ENCODE data around the gene ACADVL.
A peak's percentile ranks its signal among the peaks of the same experiment; 100 is the strongest.

ACADVL gene

DNA sequence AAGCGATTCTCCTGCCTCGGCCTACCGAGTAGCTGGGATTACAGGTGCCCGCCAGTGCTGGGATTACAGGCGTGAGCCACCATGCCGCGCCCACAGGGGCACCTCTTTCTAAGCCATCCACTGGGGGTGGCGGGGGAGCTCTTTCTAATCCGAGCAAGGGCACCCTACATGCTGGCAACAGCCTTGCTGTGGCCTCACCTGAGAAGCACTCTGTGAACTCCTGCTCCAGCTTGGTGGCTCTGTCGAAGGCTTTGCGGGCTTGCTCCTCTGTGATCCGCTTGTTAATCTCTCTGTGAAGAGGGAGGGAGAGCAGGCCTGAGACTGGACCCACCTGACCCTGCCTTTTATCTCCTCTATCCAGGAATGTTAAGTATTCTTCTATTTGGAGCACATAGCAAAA lies 28.7 kb upstream of the ACADVL start:
- H3K4me3 ChIP-seq (ENCODE audit: low read depth, low read length), result no peak overlapping the region

DNA sequence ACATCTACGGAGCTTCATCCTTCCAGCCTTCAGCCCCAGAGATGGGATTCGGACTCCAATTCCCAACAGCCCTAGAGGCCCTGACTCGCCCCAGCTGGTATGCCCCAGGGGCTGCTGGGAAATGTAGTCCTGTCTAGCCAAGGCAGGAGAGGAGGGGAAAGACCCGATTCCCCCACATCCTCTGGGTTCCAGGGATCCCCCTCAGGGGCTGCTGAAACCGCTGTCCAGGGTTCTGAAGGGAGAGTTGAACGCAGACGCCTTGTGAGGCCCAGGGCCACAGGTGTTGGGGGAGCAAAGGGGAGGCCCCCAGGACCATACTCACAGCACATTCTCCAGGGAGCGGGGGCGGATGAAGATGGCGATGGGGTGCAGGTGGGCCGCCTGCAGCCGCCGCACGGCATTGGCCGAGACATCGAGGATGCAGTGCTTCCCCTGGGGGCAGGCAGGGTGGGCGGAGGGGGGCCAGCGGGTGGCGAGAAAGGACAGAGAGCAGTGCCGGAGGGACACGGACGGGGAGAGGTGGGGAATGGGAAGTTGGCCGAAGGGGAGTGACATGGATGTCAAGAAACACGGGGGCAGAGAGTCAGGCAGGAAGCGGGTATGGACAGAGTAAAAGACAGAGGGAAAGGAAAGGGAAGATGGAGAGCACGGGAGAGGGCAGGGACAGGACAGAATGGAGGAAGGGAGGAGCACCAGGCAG lies 28.0 kb upstream of the ACADVL start:
- no peak overlapping the region for H3K4me3 ChIP-seq (ENCODE audit: low read depth, low read length)

DNA sequence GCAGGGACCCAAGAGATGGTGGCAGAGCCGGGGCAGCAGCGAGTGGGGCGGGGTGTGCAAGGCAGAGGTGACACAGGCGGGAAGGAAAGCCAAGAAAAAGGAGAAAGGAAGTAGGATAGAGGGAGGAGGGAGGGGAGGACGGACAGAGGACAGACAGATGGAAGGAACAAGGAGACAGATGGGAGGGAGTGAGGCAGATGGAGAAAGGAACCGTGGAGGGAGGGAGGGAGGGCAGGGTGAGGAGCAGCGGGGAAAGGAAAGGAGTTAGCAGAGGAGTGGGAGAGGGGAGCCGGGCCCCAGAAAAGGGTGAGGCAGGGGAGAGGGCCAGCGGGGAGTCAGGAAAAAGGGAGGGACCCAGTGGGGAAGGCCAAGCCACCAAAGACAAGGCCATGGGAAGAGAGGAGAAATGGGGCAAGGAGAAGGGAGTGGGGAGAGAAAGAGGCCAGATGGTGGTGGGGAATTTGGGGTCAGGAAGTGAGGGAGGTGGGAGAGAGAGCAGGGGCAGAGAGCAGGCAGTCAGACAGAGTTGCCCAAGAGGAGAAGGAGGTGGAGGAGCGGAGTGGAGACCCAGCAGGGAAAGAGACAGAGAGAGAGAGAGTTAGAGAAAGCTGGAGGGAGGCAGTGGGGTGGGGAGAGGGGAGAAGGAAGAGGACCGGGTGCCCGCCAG lies 27.3 kb upstream of the ACADVL start:
- no peak overlapping the region for H3K4me3 ChIP-seq (ENCODE audit: low read depth, low read length)

DNA sequence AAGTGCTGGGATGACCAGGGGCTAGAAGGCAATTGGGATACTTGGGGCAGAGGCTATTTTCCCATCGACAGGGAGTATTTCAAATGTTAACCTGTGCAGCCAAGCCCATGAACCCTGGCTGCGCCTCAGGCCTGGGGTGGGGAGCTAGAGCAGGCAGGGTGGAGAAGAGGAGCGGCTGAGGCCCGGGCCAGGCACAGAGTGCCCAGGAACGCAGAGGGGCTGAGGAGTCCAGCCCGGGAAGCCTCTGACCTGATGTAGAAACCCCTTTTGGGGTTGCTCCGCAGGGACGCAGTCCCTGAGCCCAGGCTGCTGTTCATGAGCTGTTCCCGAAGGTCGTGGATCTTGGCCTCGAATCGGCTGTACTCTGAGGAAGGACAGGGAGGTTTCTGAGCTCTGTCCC lies 23.8 kb upstream of the ACADVL start:
- H3K4me3 ChIP-seq (ENCODE audit: low read depth, low read length), result no peak overlapping the region

DNA sequence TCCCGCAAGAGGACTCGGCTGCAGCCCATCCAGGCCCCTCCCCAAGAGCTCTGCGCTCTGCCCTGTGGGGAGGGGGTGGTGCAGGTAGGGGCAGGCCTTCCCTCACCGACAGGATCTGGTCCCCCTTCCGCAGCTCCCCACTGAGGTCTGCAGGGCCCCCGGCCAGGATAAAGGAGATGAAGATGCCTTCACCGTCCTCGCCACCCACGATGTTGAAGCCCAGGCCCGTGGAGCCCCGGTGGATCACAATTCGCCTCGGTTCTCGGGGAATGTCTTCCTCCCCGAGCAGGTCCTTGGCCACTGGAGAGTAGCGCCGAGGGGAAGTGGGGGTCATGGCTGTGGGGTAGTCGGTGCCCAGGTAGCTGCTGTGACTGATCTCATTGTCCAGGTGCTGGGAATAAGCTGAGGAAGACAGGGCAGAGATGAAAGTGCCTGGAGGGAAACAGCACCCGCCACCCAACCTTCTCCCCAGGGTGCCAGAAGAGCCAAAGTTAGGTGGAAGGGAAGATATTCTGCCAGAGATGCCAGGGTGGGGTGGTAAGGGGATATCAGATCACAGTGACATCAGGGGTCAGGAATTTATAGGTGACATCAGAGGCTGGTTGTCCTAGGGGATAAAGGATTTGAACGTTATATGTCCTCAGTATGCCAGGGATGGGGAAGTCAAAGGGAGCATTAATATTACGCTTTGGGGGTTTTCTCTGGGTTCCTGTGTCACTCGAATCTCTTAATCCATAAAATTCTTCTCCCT lies 22.9 kb upstream of the ACADVL start:
- no peak overlapping the region for H3K4me3 ChIP-seq (ENCODE audit: low read depth, low read length)

DNA sequence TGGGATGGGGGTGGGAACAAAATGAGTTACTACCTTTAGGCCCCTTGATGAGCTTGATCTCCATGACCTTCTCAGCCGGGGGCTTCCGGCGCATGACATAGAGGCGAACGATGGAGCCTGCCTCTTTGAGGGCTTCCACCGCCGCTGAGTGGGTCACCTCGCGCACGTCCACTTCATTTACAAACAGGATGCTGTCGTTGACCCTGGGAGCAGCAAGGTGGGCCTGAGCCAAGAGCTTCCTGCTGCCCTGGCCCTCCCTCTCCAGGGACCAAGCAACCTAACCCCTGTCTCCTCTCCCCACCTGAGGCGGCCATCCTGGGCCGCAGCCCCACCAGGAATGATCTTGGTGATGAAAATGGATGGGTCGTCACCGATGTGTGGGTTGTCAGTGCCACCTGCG lies 16.3 kb upstream of the ACADVL start:
- H3K4me3 ChIP-seq (ENCODE audit: low read depth, low read length), result no peak overlapping the region

DNA sequence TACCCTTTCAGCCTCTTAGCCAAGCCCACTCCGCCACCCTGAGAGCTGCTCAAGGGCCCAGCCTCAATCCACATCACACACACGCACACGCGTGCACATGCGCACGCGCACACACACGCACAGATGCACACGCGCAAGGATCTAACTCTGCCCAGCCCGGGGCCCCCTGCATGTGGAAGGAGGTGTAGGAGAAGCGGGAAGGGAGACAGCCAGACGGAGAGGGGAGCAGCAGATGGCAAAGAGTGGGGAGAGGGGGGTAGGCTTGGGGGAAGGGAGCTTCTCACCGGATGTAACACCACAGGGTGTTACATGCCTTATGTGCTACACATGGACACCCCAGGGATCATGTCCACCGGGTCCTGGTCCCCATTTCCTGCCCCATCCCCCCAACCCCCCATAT lies 15.4 kb upstream of the ACADVL start:
- H3K4me3 ChIP-seq (ENCODE audit: low read depth, low read length), result peak overlapping the region; percentile 46

DNA sequence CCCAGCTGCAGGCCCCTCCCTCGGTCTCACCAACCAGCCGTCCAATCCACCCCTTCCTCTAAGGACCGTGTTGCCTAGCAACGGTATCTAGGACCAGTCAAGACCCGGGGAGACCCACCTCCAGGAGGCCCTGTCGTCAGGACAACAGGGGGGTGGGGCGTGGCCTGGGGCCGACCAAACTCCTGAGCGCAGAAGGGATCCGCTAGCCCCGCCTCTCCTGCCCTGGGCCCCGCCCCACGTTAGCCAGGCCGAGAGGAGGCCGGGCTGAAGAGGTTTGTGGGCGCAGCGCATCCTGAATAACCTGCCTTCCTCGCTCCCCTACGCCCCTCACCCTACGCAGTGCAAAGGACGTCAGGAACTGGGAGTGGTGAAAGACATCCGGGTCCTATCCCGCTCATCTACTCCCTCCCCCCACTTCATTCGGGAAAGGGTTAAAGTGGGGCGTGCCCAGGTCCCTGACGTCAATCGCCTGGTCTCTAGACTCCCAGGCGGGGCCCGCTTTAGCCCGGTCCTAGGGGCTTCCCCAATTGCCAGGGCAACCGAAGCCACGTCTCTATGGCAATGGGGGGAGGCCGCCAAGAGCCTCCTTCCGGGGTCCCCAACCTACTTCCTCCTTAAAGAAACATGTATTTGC lies 14.8 kb upstream of the ACADVL start:
- peak overlapping the region; percentile 46 for H3K4me3 ChIP-seq (ENCODE audit: low read depth, low read length)

DNA sequence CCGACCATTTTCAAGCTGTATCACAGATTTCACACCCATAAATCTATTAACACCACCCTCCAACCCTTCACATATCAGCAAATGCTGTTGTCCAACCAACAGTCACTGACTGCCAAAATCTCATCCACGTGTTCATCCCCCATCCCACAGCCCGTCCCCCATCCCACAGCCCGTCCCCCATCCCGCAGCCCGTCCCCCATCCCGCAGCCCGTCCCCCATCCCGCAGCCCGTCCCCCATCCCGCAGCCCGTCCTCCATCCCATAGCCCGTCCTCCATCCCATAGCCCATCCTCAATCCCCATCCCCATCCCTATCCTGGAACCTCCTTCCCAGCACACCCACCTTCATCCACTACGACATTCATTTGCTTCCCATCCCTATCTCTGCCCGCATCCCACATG lies 14.2 kb upstream of the ACADVL start:
- peak overlapping the region; percentile 31 for H3K4me3 ChIP-seq (ENCODE audit: low read depth, low read length)

DNA sequence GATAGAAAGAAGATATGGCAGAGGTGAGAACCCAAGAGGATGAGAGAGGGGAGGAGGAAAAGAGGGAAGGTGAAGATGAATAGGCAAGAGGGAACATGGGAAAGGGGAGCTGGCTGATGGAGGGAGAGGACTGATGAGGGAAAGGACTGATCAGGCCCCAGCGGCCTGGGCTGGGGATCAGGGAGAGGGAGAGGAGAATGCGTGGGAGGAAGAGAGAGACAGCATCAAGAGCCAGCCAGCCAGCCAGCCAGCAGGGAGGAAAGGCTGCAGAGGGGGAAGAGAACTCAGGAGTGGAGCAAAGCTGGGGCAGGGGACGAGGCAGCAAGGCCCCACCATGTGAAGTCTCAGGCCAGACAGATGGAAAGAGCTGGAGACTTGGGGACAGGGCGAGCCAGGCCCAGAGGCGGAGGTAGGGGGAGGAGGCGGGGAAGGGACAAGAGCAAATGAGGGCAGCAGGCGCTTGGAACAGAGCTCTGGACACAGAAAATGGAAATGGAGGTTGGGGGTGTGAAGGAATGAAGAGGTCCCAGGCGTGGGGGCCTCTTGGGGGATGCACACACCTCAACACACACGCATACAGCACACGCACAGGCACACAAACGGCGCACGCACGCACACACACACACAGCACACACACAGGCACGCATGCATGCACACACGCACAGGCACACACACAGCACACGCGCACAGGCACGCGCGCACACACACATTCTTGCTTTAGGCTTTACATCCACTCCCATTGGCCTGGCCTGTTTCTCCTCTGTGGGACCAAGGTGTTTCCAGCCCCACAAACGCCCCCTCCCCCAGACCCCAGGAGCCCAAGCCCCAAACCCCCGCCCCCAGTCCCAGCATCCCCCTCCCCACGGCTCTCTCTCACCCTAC lies 12.4 kb upstream of the ACADVL start:
- H3K4me3 ChIP-seq (ENCODE audit: low read depth, low read length), result no peak overlapping the region

DNA sequence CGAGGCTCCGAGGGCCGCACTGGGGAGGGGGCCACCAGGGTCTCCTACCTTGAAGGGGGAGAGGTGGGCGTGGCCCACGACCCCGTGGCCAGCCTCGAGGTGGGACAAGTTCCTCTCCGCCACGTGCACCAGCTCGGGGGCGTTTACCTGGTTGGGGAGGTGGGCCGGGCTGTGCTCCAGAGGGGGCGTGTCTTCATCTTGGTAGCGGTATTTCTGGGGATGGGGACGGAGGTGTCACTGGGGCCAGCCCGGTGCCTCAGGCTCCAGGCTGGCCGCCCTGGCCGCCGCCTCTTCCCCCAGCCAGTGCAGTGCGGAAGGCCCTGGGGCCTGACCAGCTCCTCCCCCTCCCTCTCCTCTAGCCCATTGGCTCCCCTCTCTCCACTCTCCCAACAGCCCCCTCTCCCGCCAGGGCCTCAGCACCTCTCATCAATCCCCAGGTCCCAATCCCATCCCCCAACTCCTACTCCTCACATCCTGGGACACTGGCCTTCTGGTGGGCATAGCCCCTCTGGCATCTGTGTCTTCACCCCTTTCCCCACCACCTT lies 11.6 kb upstream of the ACADVL start:
- no peak overlapping the region for H3K4me3 ChIP-seq (ENCODE audit: low read depth, low read length)

DNA sequence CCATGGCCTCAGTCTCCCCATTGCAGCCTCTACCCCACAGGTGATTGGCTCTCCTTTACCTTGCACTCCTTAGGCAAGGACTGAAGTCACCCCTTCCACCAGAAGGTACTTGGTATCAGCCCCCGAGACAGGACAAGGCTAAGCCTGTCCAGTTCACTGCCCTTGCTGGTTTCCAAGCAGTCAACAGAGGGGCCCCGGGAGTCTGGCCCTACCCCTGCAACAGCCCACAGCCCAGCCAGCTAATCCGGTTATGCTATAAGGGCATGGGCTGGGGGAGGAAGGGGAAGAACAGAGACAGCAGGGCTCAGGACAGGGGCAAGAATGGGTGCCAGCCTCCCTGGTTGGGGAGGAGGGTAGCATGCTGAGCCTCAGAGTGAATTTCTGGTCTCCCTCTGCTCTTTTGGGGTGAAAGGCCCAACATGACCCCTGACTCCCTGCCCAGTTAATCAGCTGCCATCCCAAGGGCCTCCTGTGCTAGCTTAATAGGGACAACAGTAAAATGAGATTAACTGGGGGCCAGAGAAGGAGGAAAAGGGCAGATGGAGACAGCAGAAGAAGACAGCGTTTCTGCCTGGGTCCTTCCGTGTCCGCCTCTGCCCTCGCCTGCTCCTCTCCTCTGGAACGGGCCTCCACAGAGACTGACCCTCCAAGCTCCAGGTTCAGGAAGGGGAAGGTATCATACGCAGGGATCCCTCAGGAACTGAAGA lies 10.8 kb upstream of the ACADVL start:
- no peak overlapping the region for H3K4me3 ChIP-seq (ENCODE audit: low read depth, low read length)

DNA sequence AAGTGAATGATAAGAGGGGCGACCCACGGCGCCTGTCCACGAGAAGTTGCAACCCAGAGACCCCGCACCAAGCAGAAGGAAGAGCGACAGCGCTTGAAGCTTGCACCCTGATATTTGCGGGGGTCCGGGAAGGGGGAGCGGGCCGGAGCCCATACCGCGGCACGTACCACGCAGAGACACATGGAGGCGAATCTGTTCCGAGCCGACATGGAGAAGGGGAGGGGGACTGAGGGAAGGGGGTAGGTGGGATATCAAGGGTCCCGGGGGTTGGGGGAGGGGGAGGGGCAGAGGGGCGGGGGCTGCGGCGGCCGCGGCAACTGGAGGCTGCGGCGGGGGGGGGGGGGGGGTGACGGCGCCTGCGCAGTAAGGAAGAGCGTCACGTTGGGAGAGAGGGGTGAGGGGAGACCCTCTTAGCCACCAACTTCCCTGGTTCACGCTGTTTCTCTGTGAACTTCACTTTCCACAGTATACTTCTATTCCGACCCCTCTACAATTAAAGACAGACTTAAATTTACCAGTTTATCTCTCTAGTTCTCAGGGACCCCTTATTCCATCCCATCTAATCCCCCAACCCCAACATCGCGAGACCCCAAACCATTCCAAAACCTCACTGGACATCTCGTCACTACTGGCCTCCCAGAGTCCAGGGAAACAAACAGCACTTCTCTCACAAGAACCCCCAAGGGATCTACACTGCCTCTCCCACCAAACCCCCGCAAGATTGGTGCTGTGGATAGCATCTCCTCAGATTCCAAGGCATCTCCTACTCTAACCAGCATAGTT lies 8.1 kb upstream of the ACADVL start:
- H3K4me3 ChIP-seq (ENCODE audit: low read depth, low read length), result peak overlapping the region; percentile 44

DNA sequence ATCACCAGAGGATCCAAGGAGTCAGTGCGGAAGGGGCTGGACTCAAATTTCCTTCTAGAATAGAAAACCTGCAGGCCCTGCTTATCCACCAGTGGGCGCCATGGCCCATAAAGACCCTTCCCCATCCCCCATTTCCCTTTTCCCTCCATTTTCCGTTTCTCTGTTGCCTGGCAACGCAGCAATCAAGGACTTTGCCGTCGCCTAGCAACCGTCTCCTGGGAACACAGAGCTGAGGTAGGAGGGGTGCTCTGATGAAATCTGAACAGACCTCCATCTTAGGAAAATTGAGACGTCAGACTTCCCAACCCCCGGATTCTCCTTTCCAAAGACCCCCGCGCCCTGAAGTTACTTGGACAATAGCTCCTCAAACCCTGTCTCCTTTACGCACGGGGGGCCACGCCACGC lies 5.8 kb upstream of the ACADVL start:
- peak overlapping the region; percentile 41 for H3K4me3 ChIP-seq (ENCODE audit: low read depth, low read length)

DNA sequence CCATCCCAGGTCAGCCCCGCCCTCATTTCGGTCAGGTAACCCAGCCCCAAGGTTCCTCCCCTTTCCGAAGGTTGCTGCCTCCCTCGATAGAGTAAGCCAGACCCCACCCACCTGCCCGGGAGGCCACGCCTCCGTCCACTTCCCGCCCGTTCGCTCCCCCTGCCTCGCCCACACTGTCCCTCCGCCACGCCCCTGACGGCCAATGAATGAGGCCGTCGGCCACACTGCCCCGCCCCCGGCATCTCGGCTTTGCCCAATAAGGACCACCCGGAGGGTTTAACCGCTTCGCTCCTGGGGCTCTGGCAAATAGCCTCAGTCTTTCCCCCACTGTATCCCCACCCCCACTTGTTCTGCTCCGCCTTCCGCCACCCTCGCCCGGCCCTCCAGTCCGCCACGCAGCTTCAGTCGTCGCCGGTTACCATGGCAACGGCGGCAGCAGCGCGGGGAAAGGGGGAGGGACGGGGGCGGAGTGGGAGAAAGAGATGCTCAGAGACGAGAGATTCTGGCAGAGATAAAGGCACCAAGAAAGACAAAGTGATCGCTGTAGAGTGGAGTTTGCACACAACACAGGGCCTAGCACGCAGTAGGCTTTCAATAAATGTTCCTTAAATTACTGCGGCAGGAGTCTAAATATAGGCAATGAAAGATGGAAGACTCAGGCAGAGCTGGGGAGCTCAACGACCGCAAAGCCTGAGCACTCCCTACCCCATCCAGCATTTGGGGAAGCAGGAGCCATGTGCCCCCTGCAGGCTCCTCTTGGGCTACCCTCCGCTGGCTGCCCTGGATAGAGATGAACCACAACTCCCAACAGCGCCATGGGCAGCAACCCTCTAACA lies 5.2 kb upstream of the ACADVL start:
- H3K4me3 ChIP-seq (ENCODE audit: low read depth, low read length), result peak overlapping the region; percentile 41

DNA sequence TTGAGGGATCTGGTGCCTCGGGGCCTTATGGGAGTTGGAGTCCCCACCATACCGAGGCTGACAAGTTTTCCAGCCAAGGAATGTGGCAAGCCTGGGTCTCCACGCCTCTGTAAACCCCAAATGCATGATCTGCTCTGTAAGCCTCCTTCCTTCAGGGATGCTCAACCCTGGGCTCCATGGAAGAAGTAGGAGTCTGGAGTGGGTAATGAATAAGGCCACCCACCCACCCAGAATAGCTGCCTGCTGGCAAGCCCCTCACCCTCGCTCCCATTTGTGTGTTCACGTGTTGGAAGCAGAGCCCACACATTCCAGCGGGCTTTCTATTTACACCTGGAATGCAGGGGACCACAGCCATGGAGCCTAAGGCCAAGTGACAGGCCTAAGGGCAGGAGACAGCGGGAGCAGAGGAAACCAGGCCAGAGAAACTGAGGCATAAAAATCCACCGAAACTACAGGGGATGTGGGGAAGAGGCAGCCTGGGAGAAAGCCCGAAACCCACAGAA lies 4.6 kb upstream of the ACADVL start:
- H3K4me3 ChIP-seq (ENCODE audit: low read depth, low read length), result peak overlapping the region; percentile 25

DNA sequence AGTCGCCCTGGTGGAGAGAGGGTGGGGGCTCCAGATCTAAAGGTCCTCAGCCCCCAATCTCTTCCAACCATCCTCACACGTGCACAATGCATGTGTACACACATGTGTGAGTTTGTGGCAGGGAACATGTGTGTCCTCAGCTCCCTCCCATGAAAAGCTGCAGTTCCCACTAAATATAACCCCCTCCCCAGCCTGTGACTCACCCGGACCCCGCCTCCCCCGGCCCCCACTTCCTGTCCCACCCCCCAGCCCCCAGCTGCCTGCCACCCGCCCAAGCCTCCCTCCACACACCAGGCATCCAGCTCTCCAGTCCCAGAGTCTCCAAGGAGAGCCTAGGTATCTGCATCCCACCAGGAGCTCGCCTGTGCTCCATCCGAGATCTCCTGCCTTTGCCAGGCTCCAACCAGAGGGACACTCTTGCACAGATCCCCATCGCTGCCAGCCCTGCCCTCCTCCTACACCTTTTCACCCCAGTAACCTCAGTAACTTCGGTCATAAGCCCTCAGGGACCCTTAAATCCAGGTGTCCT lies 4.0 kb upstream of the ACADVL start:
- peak overlapping the region; percentile 33 for H3K4me3 ChIP-seq (ENCODE audit: low read depth, low read length)
